Choroid plexus epithelial cell (primary cell): Measurements from ENCODE around the gene RYK.
A peak's percentile ranks its signal among the peaks of the same experiment; 100 is the strongest.

ENCODE experiments used
- DNase-seq: peaks from one replicate; pipeline ENCODE4 v3.0.0-alpha.2; 2010; ENCODE audit warnings: low read depth
- H3K4me3 ChIP-seq: 2 replicates; pipeline ENCODE4 v1.5.1; 2011; ENCODE audit warnings: low read depth, mild to moderate bottlenecking, control low read depth, low read length, moderate library complexity
- TF ChIP-seq, protein P1 (sequence below): conservative IDR thresholded peaks from 2 replicates; pipeline ENCODE4 v1.5.1; 2011; ENCODE audit warnings: low read depth, mild to moderate bottlenecking, control low read depth, inconsistent platforms, low read length, moderate library complexity

The RYK gene

DNA sequence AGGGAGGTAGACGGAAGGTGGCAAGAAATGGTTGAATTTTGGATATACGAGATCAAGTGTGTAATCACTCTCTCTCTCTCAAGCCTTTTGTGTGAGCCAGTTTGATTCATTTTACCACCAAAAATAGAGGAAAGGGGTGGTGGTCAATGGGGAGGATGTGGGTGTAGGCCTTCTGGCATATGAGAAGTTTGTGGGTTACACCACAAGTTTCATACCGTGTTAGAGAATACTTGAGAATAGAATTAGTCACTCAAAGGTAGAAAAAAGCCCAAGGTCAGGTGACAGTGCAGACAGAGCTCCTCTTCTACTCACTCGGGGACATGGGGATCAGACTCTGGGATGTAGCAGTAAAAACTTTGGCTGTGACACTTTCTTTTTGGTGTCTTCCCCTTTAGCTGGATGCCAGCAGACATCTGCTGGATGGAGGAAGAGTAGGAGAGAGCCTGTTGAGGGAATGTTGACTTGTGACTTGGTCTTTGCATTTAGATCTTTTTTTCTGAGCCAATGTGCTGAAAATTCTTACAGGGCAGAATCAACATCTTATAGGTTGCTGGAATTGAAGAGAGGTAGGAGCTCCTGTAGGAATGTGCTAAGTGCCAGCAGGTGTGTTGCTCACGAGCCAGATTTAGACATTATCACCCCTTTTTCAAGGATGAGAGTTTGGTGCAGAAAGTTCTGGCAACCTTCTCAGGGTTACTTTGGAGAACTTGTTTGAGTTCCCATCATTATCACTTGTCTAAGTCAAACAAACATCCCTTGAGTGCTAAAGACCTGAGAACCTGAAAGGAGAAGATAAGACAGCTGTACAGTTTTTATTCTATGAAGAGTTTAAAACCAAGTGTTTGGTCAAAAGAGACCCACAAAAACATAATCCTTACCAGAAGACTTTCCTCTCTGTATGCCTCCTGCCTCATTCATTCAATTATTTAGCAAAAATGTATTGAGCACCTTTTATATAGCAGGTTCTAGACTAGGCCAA lies 43.9 kb upstream of the RYK start:
- DNase-seq: no peak
- H3K4me3 ChIP-seq: no peak overlapping the region
- TF ChIP-seq, protein P1, sequence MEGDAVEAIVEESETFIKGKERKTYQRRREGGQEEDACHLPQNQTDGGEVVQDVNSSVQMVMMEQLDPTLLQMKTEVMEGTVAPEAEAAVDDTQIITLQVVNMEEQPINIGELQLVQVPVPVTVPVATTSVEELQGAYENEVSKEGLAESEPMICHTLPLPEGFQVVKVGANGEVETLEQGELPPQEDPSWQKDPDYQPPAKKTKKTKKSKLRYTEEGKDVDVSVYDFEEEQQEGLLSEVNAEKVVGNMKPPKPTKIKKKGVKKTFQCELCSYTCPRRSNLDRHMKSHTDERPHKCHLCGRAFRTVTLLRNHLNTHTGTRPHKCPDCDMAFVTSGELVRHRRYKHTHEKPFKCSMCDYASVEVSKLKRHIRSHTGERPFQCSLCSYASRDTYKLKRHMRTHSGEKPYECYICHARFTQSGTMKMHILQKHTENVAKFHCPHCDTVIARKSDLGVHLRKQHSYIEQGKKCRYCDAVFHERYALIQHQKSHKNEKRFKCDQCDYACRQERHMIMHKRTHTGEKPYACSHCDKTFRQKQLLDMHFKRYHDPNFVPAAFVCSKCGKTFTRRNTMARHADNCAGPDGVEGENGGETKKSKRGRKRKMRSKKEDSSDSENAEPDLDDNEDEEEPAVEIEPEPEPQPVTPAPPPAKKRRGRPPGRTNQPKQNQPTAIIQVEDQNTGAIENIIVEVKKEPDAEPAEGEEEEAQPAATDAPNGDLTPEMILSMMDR: no peak

DNA sequence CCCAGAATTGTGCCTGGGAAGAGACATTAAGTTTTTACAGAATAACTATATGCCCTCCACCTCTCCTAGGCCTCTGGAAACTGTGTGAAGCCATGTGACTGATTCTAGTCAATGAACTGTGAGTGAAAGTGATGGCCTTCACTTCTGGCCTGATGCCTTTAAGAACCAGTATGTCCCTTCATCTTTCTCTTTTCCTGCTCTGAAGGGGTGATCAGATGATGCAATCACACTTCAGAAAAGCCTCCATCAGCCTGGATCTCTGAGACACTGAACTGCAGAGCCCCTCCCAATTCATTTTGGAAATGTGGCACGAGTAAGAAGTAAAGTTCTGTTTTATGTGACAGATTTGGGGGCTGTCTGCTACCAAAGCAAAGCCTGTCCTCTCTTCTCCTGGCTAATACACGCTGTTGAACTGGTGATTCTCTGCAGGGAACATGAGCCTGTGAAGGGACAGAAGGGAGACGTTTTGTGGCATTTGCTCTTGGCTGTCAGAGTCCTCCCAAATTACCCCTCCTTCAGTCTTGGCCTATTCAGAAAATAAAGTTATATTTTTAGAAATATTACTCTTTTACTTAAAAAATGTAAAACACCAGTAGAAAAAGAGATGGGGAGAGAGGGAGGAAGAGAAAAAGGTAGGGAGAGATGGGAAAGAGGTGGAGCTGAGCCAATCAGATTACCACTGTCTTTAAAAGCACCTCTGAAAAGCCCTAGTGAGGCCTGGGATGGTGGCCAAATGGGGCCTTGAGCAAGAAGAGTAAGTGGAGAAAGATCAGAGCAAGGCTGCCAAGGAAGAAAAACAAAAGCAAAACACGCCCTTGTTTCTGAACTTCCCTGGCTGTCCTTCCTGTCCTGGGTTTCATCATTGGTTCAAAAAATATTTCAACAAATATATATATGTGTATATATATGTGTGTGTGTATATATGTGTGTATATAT lies 40.9 kb upstream of the RYK start:
- no peak overlapping the region for H3K4me3 ChIP-seq
- peak; percentile 96 for DNase-seq
- TF ChIP-seq, protein P1: no peak

DNA sequence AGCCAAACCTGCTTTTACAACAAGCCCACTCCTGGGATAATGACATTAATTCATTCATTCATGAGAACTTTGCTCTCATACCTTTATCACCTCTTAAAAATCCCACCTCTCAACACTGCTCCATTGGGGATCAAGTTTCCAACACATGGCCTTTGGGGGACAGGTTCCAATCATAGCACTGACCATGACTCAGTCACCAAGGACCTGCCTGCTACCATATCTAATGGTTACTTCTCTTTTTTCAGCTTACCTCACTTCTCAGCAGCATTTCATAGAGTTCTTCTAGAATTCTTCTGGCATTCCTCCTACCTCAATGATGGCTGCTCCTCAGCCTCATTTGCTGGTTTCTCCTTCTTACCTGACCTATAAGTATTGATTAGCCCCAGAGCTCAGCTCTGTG lies 36.9 kb upstream of the RYK start:
- TF ChIP-seq, protein P1: no peak
- H3K4me3 ChIP-seq: no peak overlapping the region
- DNase-seq: no peak

DNA sequence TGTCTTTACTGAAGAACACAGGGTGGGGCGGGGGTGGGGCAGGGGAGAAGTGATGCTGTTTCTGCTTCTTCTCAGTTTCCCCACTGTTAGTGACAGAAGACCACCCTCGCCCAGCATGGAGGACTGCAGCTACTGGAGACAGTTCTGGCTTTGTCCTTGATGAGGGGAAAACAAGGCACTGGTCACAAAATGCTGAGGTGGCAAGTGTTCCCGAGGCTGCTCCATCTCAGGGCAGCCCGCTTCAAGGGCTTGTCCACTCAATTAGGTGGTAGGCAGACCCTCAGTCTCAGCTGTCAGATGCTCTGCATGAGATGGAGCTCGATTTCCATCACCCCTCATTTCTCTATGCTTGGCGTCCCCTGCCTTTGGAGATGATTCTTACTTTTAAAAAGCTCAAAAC lies 33.8 kb upstream of the RYK start:
- H3K4me3 ChIP-seq: no peak overlapping the region
- TF ChIP-seq, protein P1: no peak
- DNase-seq: no peak

DNA sequence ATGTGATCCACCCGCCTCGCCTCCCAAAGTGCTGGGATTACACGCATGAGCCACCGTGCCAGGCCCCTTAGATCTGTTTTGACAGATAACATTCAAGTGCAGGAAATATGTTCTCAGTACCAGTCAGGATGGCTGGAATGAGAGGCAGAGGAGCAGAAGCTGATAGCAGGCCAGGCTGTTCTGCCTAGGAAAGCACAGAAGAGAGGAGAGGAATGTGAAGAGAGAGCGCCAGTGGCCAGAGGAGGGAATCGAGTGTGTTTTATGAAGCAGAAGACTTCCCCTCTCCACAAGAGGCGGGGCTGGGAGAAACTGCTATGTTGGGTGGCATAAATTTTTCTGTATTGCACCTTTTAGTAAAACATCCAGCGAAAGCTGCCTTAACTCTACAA lies 32.0 kb upstream of the RYK start:
- H3K4me3 ChIP-seq: no peak overlapping the region
- TF ChIP-seq, protein P1: no peak
- DNase-seq: no peak

DNA sequence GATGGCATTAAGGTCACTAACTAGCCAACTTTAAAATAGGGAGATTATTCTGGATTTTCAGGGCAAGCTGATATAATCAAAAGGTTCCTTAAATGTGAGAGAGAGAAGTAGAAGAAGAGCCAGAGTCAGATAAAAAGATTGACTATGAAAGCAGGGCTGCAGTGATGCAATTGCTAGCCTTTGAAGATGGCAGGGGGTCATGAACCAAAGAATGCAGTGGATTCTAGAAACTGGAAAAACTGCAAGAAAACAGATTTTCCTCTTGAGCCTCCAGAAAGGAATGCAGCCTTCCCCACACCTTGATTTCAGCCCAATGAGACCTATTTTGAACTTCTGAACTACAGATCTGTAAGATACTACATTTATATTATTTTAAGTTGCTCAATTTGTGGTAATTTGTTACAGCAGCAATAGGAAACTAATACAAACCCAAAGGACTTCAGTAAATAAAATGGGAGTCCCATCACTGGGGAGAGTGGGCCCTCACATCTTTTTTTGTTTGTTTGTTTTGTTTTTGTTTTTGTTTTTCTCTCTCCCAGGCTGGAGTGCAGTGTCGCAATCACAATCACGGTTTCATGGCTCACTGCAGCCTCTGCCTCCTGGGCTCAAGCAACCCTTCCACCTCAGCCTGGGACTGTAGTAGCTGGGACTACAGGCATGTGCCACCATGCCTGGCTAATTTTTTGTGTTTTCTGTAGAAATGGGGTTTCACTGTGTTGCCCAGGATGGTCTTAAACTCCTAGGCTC lies 31.4 kb upstream of the RYK start:
- TF ChIP-seq, protein P1: no peak
- peak; percentile 56 for DNase-seq

More for the DNA sequence above, 31.4 kb upstream of the RYK start:
- H3K4me3 ChIP-seq: no peak overlapping the region
